Measurements from ENCODE around the gene SNED1.

SNED1 gene

GRCh38 chr2:240992572-240993291 is 5.7 kb upstream of the SNED1 start:
- no peak for DNase-seq (ENCODE audit: low spot score)

- no peak for DNase-seq (ENCODE audit: low spot score)
Observed at GRCh38 chr2:240993446-240994170, 4.8 kb upstream of the SNED1 start.

- no peak for DNase-seq (ENCODE audit: low spot score)
Observed at GRCh38 chr2:240994171-240994896, 4.1 kb upstream of the SNED1 start.

GRCh38 chr2:240995041-240996021 is 3.1 kb upstream of the SNED1 start:
- no peak for DNase-seq (ENCODE audit: low spot score)

GRCh38 chr2:240996161-240996833 is 2.1 kb upstream of the SNED1 start:
- DNase-seq (ENCODE audit: low spot score): no peak

- DNase-seq (ENCODE audit: low spot score): no peak
Observed at GRCh38 chr2:240996834-240997140, 1.6 kb upstream of the SNED1 start.

GRCh38 chr2:240997141-240997855 is 1.1 kb upstream of the SNED1 start:
- DNase-seq (ENCODE audit: low spot score): no peak

- no peak for DNase-seq (ENCODE audit: low spot score)
Observed at GRCh38 chr2:240998706-240998994, 232 bp downstream of the SNED1 start.

- DNase-seq (ENCODE audit: low spot score): peak; percentile 34
Observed at GRCh38 chr2:240998995-240999791, 775 bp downstream of the SNED1 start.

- no peak for DNase-seq (ENCODE audit: low spot score)
Observed at GRCh38 chr2:240999873-241000541, 1.6 kb downstream of the SNED1 start.

- DNase-seq (ENCODE audit: low spot score): no peak
Observed at GRCh38 chr2:241000831-241001321, 2.5 kb downstream of the SNED1 start.

- DNase-seq (ENCODE audit: low spot score): no peak
Observed at GRCh38 chr2:241001413-241002274, 3.2 kb downstream of the SNED1 start.

- no peak for DNase-seq (ENCODE audit: low spot score)
Observed at GRCh38 chr2:241002275-241003046, 4.0 kb downstream of the SNED1 start.

GRCh38 chr2:241003047-241003360 is 4.6 kb downstream of the SNED1 start:
- DNase-seq (ENCODE audit: low spot score): no peak

- DNase-seq (ENCODE audit: low spot score): no peak
Observed at GRCh38 chr2:241003369-241003768, 5.0 kb downstream of the SNED1 start.

- DNase-seq (ENCODE audit: low spot score): no peak
Observed at GRCh38 chr2:241003830-241004564, 5.6 kb downstream of the SNED1 start.

- no peak for DNase-seq (ENCODE audit: low spot score)
Observed at GRCh38 chr2:241005569-241005968, 7.2 kb downstream of the SNED1 start.
